Measurements from ENCODE around the gene SOCS2.

The SOCS2 gene

DNA sequence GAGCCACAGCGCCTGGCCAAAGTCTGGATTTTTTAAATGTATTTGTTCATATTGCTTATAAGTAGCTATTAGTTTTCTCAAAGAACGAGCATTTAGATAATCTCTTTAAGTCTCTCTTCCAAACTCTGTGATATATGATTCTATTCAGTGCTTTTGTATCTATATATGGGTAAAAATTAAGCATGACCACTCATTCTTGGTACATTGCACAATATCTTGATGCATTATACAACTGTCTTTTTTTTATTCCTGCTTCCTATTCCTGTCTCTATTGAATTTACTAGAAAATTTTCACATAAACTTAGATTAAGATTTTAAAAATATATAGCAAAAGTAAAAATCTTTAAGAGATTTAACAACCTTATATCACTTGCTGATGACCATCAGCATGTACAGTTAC, 29.1 kb downstream of the SOCS2 start:
- WGBS (ENCODE audit: extremely low coverage, insufficient coverage, low lambda C conversion rate): no CpG with 5 or more reads among the region's 2 CpGs
- no peak overlapping the region for H3K4ac ChIP-seq (ENCODE audit: low read depth, low read length)
- no peak overlapping the region for H3K23ac ChIP-seq (ENCODE audit: low read length)
- H3K27ac ChIP-seq (ENCODE audit: low read depth, low read length): no peak overlapping the region
- H3K27me3 ChIP-seq (ENCODE audit: insufficient read depth, low read length, poor library complexity): no peaks in the 10 kb centered on the region
- no peak overlapping the region for H2BK120ac ChIP-seq (ENCODE audit: low read depth, low read length)
- no peak overlapping the region for H3K9ac ChIP-seq (ENCODE audit: low read length)
- H4K5ac ChIP-seq (ENCODE audit: low read length): no peak overlapping the region
- no peak for DNase-seq
- H3K4me2 ChIP-seq (ENCODE audit: low read length): no peak overlapping the region
- no peak overlapping the region for H2AK5ac ChIP-seq (ENCODE audit: low read length)
- H3K79me1 ChIP-seq (ENCODE audit: low read length): no peaks in the 10 kb centered on the region
- H3K79me2 ChIP-seq (ENCODE audit: control insufficient read depth, insufficient read depth, low read length): no peaks in the 10 kb centered on the region
- H3K36me3 ChIP-seq (ENCODE audit: control insufficient read depth, insufficient read depth, low read length): no peaks in the 10 kb centered on the region
- H2BK5ac ChIP-seq (ENCODE audit: low read length): no peak overlapping the region
- H3K56ac ChIP-seq (ENCODE audit: low read length): no peak overlapping the region
- no peak overlapping the region for H3K4me3 ChIP-seq (ENCODE audit: low read length)
- no peak overlapping the region for H2BK15ac ChIP-seq (replicated peaks; ENCODE audit: low read depth)
- no peaks in the 10 kb centered on the region for H3K4me1 ChIP-seq (ENCODE audit: control insufficient read depth, low read depth, low read length)
- no peak overlapping the region for H3K18ac ChIP-seq (ENCODE audit: low read length)
- no peak overlapping the region for H4K8ac ChIP-seq (ENCODE audit: low read depth, low read length)

DNA sequence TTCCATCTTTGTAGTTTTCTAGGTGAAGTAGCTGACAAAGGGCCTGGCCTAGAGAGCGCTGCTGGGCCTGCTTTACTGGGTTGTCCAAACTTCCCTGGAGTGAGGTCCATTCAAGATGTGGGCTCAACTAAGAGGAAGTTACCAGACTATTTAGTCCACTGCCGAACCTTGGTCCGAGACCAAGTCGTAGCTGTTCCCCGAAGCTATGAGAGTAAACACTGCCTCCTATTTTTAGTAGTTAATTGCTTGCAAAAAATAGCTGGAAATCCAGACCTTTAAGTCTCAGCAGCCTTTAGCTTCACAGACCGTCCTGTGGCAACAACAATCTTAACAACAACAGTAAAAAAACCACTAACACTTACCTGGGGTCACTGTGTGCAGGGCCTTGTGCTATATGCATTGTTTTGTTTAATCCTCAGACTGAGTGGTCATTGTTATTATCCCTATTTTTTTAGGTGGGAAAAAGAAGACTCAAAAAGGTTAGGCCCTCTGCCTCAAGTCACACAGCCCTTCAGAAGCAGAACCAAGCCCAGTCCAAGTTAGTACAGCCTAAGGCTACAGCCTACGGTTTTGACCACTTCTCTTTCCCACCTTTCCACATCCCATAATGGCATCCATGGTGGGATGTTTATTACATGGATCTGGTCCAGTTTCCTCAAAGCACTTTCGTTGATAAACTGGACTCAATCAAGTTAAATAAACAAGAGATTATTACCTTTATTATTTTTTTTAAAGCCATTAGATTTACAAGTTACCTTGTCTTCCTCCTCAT, 30.6 kb downstream of the SOCS2 start:
- Histone ChIP-seq H3K23ac (ENCODE audit: low read length) (no peak overlapping the region), H3K4me1 (ENCODE audit: control insufficient read depth, low read depth, low read length) (no peaks in the 10 kb centered on the region), H4K5ac (ENCODE audit: low read length) (no peak overlapping the region), H2BK5ac (ENCODE audit: low read length) (no peak overlapping the region), H3K4me2 (ENCODE audit: low read length) (no peak overlapping the region), H3K18ac (ENCODE audit: low read length) (no peak overlapping the region), H3K79me1 (ENCODE audit: low read length) (no peaks in the 10 kb centered on the region), H2AK5ac (ENCODE audit: low read length) (no peak overlapping the region), H2BK15ac (replicated peaks; ENCODE audit: low read depth) (no peak overlapping the region), H3K4me3 (ENCODE audit: low read length) (no peak overlapping the region), H3K27me3 (ENCODE audit: insufficient read depth, low read length, poor library complexity) (no peaks in the 10 kb centered on the region), H3K27ac (ENCODE audit: low read depth, low read length) (no peak overlapping the region), H2BK120ac (ENCODE audit: low read depth, low read length) (no peak overlapping the region), H3K56ac (ENCODE audit: low read length) (no peak overlapping the region), H3K9ac (ENCODE audit: low read length) (no peak overlapping the region), H4K8ac (ENCODE audit: low read depth, low read length) (no peak overlapping the region), H3K4ac (ENCODE audit: low read depth, low read length) (no peak overlapping the region), H3K79me2 (ENCODE audit: control insufficient read depth, insufficient read depth, low read length) (no peaks in the 10 kb centered on the region), H3K36me3 (ENCODE audit: control insufficient read depth, insufficient read depth, low read length) (no peaks in the 10 kb centered on the region)
- no peak for DNase-seq
- WGBS (ENCODE audit: extremely low coverage, insufficient coverage, low lambda C conversion rate): no CpG with 5 or more reads among the region's 8 CpGs

DNA sequence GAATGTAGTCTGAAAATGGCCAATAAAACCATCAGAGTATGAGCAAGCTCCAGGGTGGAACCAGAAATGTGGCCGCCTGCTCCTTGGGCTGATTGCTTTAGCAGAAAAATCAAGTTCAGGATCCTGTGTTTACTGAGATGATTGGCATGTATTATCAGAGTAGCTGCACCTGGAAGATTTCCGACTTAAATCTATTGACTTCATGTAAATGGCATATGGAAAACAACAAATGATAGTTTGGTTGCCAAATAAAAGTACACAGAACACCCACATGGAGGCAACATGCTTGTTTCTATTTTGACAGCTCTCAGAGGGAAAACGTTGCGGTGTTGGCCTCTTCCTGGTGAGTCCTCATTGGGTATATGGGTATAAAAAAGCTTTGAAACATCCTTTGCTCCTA, 31.3 kb downstream of the SOCS2 start:
- Histone ChIP-seq H3K4me1 (ENCODE audit: control insufficient read depth, low read depth, low read length) (no peaks in the 10 kb centered on the region), H3K56ac (ENCODE audit: low read length) (no peak overlapping the region), H3K9ac (ENCODE audit: low read length) (no peak overlapping the region), H3K27me3 (ENCODE audit: insufficient read depth, low read length, poor library complexity) (no peaks in the 10 kb centered on the region), H2AK5ac (ENCODE audit: low read length) (no peak overlapping the region), H4K8ac (ENCODE audit: low read depth, low read length) (no peak overlapping the region), H3K79me1 (ENCODE audit: low read length) (no peaks in the 10 kb centered on the region), H3K27ac (ENCODE audit: low read depth, low read length) (no peak overlapping the region), H4K5ac (ENCODE audit: low read length) (no peak overlapping the region), H3K4ac (ENCODE audit: low read depth, low read length) (no peak overlapping the region), H2BK5ac (ENCODE audit: low read length) (no peak overlapping the region), H3K23ac (ENCODE audit: low read length) (no peak overlapping the region), H3K18ac (ENCODE audit: low read length) (no peak overlapping the region), H3K36me3 (ENCODE audit: control insufficient read depth, insufficient read depth, low read length) (no peaks in the 10 kb centered on the region), H3K4me3 (ENCODE audit: low read length) (no peak overlapping the region), H2BK120ac (ENCODE audit: low read depth, low read length) (no peak overlapping the region), H3K4me2 (ENCODE audit: low read length) (no peak overlapping the region), H2BK15ac (replicated peaks; ENCODE audit: low read depth) (no peak overlapping the region), H3K79me2 (ENCODE audit: control insufficient read depth, insufficient read depth, low read length) (no peaks in the 10 kb centered on the region)
- DNase-seq: no peak
- no CpG with 5 or more reads among the region's 4 CpGs for WGBS (ENCODE audit: extremely low coverage, insufficient coverage, low lambda C conversion rate)

DNA sequence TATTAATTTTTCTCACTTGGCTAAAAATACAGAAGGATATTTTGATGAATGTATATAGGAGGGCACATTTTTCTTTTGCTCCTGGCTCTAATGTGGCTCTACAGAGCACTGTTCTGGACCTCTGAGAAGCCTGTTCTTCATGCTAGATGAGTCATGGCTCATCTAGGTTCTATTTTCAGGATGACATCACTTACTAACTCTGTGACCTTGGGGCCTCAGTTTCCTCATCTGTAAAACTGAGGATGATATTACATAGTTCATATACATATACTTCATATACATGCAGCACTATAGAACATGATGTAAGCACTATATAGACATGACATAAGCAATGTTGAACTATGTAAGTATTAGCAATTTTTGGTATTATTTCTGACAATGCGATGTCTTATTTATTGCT, 35.8 kb downstream of the SOCS2 start:
- no peak for DNase-seq
- H3K27ac ChIP-seq (ENCODE audit: low read depth, low read length): no peak overlapping the region
- WGBS (ENCODE audit: extremely low coverage, insufficient coverage, low lambda C conversion rate): no CpG with 5 or more reads among the region's 1 CpG

DNA sequence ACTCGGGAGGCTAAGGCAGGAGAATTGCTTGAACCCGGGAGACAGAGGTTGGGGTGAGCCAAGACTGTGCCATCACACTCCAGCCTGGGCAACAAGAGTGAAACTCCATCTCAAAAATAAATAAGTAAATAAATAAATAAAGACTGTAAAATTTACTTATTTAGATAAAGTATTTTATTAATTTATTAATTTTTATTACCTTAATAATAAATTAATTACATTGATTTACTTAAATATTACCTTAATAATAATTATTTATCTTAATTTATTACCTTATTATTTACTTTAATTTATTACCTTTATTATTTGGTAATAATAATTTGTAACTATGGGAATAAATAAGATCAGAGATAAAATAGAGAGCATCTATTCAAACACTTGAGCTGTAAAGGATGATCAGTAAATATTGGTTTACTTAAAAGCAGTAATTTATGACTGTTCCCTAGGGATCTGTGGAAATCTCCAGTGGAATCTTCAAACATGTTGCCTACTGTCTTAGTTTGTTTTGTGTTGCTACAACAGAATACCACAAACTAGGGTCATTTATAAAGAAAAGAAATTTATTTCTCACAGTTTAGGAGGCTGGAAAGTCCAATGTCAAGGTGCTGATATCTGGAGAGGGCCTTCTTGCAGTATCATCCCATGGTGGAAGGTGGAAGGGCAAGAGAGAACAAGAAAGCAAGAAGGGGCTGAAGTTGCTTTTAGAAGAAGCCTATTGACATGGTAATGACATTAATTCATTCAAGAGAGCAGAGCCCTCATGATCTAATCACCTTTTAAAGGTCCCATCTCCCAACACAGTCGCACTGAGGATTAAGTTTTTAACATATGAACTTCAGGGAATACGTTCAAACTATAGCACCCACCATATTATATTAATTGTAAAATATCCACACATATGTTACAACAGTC, 37.1 kb downstream of the SOCS2 start:
- Histone ChIP-seq H3K4me3 (ENCODE audit: low read length) (no peak overlapping the region), H3K56ac (ENCODE audit: low read length) (no peak overlapping the region)

More for the DNA sequence above, 35.8 kb downstream of the SOCS2 start:
- Histone ChIP-seq H3K18ac (ENCODE audit: low read length) (no peak overlapping the region), H3K27me3 (ENCODE audit: insufficient read depth, low read length, poor library complexity) (no peaks in the 10 kb centered on the region), H4K8ac (ENCODE audit: low read depth, low read length) (no peak overlapping the region), H3K4me3 (ENCODE audit: low read length) (no peak overlapping the region), H3K9ac (ENCODE audit: low read length) (no peak overlapping the region), H3K4me2 (ENCODE audit: low read length) (no peak overlapping the region), H3K79me1 (ENCODE audit: low read length) (no peaks in the 10 kb centered on the region), H2BK5ac (ENCODE audit: low read length) (no peak overlapping the region), H3K4me1 (ENCODE audit: control insufficient read depth, low read depth, low read length) (no peaks in the 10 kb centered on the region), H2AK5ac (ENCODE audit: low read length) (no peak overlapping the region), H2BK120ac (ENCODE audit: low read depth, low read length) (no peak overlapping the region), H3K79me2 (ENCODE audit: control insufficient read depth, insufficient read depth, low read length) (no peaks in the 10 kb centered on the region), H3K56ac (ENCODE audit: low read length) (no peak overlapping the region), H4K5ac (ENCODE audit: low read length) (no peak overlapping the region), H3K4ac (ENCODE audit: low read depth, low read length) (no peak overlapping the region), H3K36me3 (ENCODE audit: control insufficient read depth, insufficient read depth, low read length) (no peaks in the 10 kb centered on the region), H3K23ac (ENCODE audit: low read length) (no peak overlapping the region), H2BK15ac (replicated peaks; ENCODE audit: low read depth) (no peak overlapping the region)

More for the DNA sequence above, 37.1 kb downstream of the SOCS2 start:
- H3K36me3 ChIP-seq (ENCODE audit: control insufficient read depth, insufficient read depth, low read length): no peaks in the 10 kb centered on the region
- no peak overlapping the region for H2BK5ac ChIP-seq (ENCODE audit: low read length)
- H3K79me1 ChIP-seq (ENCODE audit: low read length): no peaks in the 10 kb centered on the region
- H3K4ac ChIP-seq (ENCODE audit: low read depth, low read length): no peak overlapping the region
- H2BK120ac ChIP-seq (ENCODE audit: low read depth, low read length): no peak overlapping the region
- no peak overlapping the region for H2BK15ac ChIP-seq (replicated peaks; ENCODE audit: low read depth)
- no peaks in the 10 kb centered on the region for H3K4me1 ChIP-seq (ENCODE audit: control insufficient read depth, low read depth, low read length)
- H4K5ac ChIP-seq (ENCODE audit: low read length): no peak overlapping the region
- no peak overlapping the region for H3K23ac ChIP-seq (ENCODE audit: low read length)
- H2AK5ac ChIP-seq (ENCODE audit: low read length): no peak overlapping the region
- no peak overlapping the region for H3K27ac ChIP-seq (ENCODE audit: low read depth, low read length)
- no peak overlapping the region for H3K4me2 ChIP-seq (ENCODE audit: low read length)
- DNase-seq: no peak
- H4K8ac ChIP-seq (ENCODE audit: low read depth, low read length): peak overlapping the region; percentile 39
- H3K27me3 ChIP-seq (ENCODE audit: insufficient read depth, low read length, poor library complexity): no peaks in the 10 kb centered on the region
- H3K9ac ChIP-seq (ENCODE audit: low read length): no peak overlapping the region
- no CpG with 5 or more reads among the region's 4 CpGs for WGBS (ENCODE audit: extremely low coverage, insufficient coverage, low lambda C conversion rate)
- H3K79me2 ChIP-seq (ENCODE audit: control insufficient read depth, insufficient read depth, low read length): no peaks in the 10 kb centered on the region
- H3K18ac ChIP-seq (ENCODE audit: low read length): no peak overlapping the region

All from mesendoderm (in vitro differentiated cells).